Hematopoietic multipotent progenitor cell (in vitro differentiated cells): ENCODE results near the gene RFX4. TPM values are rescaled to one million over a fixed set of nuclear protein-coding genes. Genes with fewer than 3 reads are reported as not detected.

Experiments used
- DNase-seq, 3 donors: peaks; one replicate each; pipeline ENCODE4 v3.0.0-alpha.2; 2011 to 2015; ENCODE audit warnings: low read depth in 2 of 3, low spot score in 2 of 3
- total RNA-seq: library from RNA; depleted of rRNA; stranded (reverse); fragments of >200 nt; gene quantifications from one replicate; pipeline ENCODE4 v1.2.3, GENCODE V29; 2012

RFX4 gene
- total RNA-seq, 1 donor: not detected

- no peak for DNase-seq
These were observed 208.7 kb downstream of the RFX4 start for GRCh38 chr12:106791531-106791930.

GRCh38 chr12:106794369-106794768 is 211.6 kb downstream of the RFX4 start:
- DNase-seq: no peak

GRCh38 chr12:106801167-106801708 is 218.4 kb downstream of the RFX4 start:
- no peak for DNase-seq

- no peak for DNase-seq
These were observed 219.2 kb downstream of the RFX4 start for GRCh38 chr12:106801830-106802533.

GRCh38 chr12:106804668-106805067 is 221.9 kb downstream of the RFX4 start:
- DNase-seq: no peak

Other genes starting within 250 kb of the RFX4 start
- 3.0 TPM for gene POLR3B, start 225.3 kb upstream of the RFX4 start, total RNA-seq
- gene RIC8B, start 191.7 kb downstream of the RFX4 start, total RNA-seq: 5.7 TPM